Activated naive CD4-positive, alpha-beta T cell treated with Interleukin-2 at 50 U/mL for 16 hours (primary cell): ENCODE data around the gene SLC2A13.
"Not testable (repeated sequence)": the region's sequence is repeated elsewhere in the genome, so short reads cannot be mapped to it uniquely, and the experiment has no call there.

Experiments used
- DNase-seq: peaks from one replicate; pipeline ENCODE4 v3.0.0-alpha.2; 2020

The SLC2A13 gene

GRCh38 chr12:40104461-40105264 is 1.2 kb downstream of the SLC2A13 start:
- no peak for DNase-seq

- DNase-seq = no peak
Observed at GRCh38 chr12:40103043-40103442, 2.8 kb downstream of the SLC2A13 start.

GRCh38 chr12:40101747-40102146 is 4.1 kb downstream of the SLC2A13 start:
- DNase-seq = no peak

GRCh38 chr12:40099423-40099853 is 6.4 kb downstream of the SLC2A13 start:
- DNase-seq = no peak

- no peak for DNase-seq
Observed at GRCh38 chr12:40098406-40099145, 7.3 kb downstream of the SLC2A13 start.

- no peak for DNase-seq
Observed at GRCh38 chr12:40093512-40093911, 12.4 kb downstream of the SLC2A13 start.

- no peak for DNase-seq
Observed at GRCh38 chr12:40086471-40086870, 19.4 kb downstream of the SLC2A13 start.

GRCh38 chr12:40078266-40078665 is 27.6 kb downstream of the SLC2A13 start:
- DNase-seq = no peak

- no peak for DNase-seq
Observed at GRCh38 chr12:40075458-40075857, 30.4 kb downstream of the SLC2A13 start.

- no peak for DNase-seq
Observed at GRCh38 chr12:40068416-40068815, 37.5 kb downstream of the SLC2A13 start.

- DNase-seq = no peak
Observed at GRCh38 chr12:40065636-40066035, 40.2 kb downstream of the SLC2A13 start.

GRCh38 chr12:40063414-40063813 is 42.5 kb downstream of the SLC2A13 start:
- no peak for DNase-seq

- DNase-seq = no peak
Observed at GRCh38 chr12:40058721-40059190, 47.1 kb downstream of the SLC2A13 start.

GRCh38 chr12:40056373-40056772 is 49.5 kb downstream of the SLC2A13 start:
- DNase-seq = no peak

- no peak for DNase-seq
Observed at GRCh38 chr12:40055776-40056175, 50.1 kb downstream of the SLC2A13 start.

- DNase-seq = no peak
Observed at GRCh38 chr12:40055228-40055579, 50.7 kb downstream of the SLC2A13 start.

GRCh38 chr12:40054555-40055227 is 51.2 kb downstream of the SLC2A13 start:
- DNase-seq = no peak

GRCh38 chr12:40049268-40049667 is 56.6 kb downstream of the SLC2A13 start:
- DNase-seq = no peak

GRCh38 chr12:40047002-40047401 is 58.9 kb downstream of the SLC2A13 start:
- DNase-seq = not testable (repeated sequence)

- DNase-seq = no peak
Observed at GRCh38 chr12:40045656-40046055, 60.2 kb downstream of the SLC2A13 start.

- no peak for DNase-seq
Observed at GRCh38 chr12:40044396-40044795, 61.5 kb downstream of the SLC2A13 start.

- no peak for DNase-seq
Observed at GRCh38 chr12:40039598-40039997, 66.3 kb downstream of the SLC2A13 start.

- no peak for DNase-seq
Observed at GRCh38 chr12:40038619-40039018, 67.3 kb downstream of the SLC2A13 start.

GRCh38 chr12:40034712-40035111 is 71.2 kb downstream of the SLC2A13 start:
- no peak for DNase-seq
